Osteoblast (primary cell): ENCODE data around the gene CALN1. TPM values are rescaled to one million over a fixed set of nuclear protein-coding genes. Genes with fewer than 3 reads are reported as not detected.

Experiments used
- DNase-seq: peaks from one replicate; pipeline ENCODE4 v3.0.0; 2011; ENCODE audit warnings: low spot score, mixed read lengths; ENCODE audit not compliant: insufficient read length; ENCODE audit errors: missing footprints
- H2AFZ ChIP-seq: 2 replicates; pipeline ENCODE4 v1.6.0; 2011; ENCODE audit warnings: mild to moderate bottlenecking, low read length
- H3K27ac ChIP-seq: 2 replicates; pipeline ENCODE4 v1.5.1; 2011; ENCODE audit warnings: mild to moderate bottlenecking, low read depth, low read length, moderate library complexity
- H3K27me3 ChIP-seq: 2 replicates; pipeline ENCODE4 v1.6.0; 2012; ENCODE audit warnings: mild to moderate bottlenecking, control low read depth, inconsistent platforms, low read length, moderate library complexity; ENCODE audit not compliant: insufficient read depth
- H3K36me3 ChIP-seq: 2 replicates; pipeline ENCODE4 v1.5.1; 2011; ENCODE audit warnings: mild to moderate bottlenecking, low read length, control low read depth, moderate library complexity; ENCODE audit not compliant: insufficient read depth
- H3K4me1 ChIP-seq: 2 replicates; pipeline ENCODE4 v1.5.1; 2011; ENCODE audit warnings: mild to moderate bottlenecking, low read length, control low read depth, moderate library complexity; ENCODE audit not compliant: insufficient read depth
- H3K4me2 ChIP-seq: 2 replicates; pipeline ENCODE4 v1.6.0; 2011; ENCODE audit warnings: mild to moderate bottlenecking, low read length; ENCODE audit not compliant: insufficient read depth
- H3K4me3 ChIP-seq: fragments of 200-600 bp; sonication (generic); 3 replicates; pipeline ENCODE4 v1.5.1; 2012; ENCODE audit warnings: mild to moderate bottlenecking, low read length, inconsistent platforms; ENCODE audit not compliant: insufficient read depth
- H3K79me2 ChIP-seq: 2 replicates; pipeline ENCODE4 v1.6.0; 2012; ENCODE audit warnings: mild to moderate bottlenecking, low read length, control low read depth, inconsistent platforms; ENCODE audit not compliant: insufficient read depth
- H3K9me3 ChIP-seq: 2 replicates; pipeline ENCODE4 v1.5.1; 2011; ENCODE audit warnings: low read depth, low read length, control low read depth
- H4K20me1 ChIP-seq: 2 replicates; pipeline ENCODE4 v1.6.0; 2012; ENCODE audit warnings: mild to moderate bottlenecking, low read length, control low read depth; ENCODE audit not compliant: insufficient read depth
- total RNA-seq: library from RNA; depleted of rRNA; stranded (reverse); fragments of >200 nt; gene quantifications from 2 replicates; pipeline ENCODE4 v1.2.3, GENCODE V29; 2012
- TF ChIP-seq, protein P1 (sequence below): IDR thresholded peaks from 2 replicates; pipeline ENCODE4 v1.5.1; 2011; ENCODE audit warnings: mild to moderate bottlenecking, low read depth, low read length, moderate library complexity; ENCODE audit errors: extremely low read depth

CALN1 gene
- total RNA-seq, 1 donor: not detected

DNA sequence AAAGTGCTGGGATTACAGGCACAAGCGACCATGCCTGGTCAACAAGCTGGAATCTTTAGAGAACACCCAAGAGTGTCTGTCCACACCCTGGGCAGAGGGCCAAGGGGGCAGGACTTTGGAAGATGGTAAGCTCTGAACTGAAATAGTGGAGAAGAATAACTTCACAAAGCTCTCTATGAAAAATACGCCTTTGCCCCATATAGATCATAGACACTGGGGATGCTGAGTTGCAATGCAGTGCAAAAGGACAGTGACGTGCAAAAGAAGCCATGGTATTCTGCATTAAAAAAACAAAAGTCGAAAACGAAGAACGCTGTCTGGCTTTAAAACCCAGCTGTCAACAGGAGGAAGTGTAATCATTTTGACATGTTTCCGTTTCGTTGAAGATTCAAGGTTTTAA lies 353.6 kb downstream of the CALN1 start:
- TF ChIP-seq, protein P1, sequence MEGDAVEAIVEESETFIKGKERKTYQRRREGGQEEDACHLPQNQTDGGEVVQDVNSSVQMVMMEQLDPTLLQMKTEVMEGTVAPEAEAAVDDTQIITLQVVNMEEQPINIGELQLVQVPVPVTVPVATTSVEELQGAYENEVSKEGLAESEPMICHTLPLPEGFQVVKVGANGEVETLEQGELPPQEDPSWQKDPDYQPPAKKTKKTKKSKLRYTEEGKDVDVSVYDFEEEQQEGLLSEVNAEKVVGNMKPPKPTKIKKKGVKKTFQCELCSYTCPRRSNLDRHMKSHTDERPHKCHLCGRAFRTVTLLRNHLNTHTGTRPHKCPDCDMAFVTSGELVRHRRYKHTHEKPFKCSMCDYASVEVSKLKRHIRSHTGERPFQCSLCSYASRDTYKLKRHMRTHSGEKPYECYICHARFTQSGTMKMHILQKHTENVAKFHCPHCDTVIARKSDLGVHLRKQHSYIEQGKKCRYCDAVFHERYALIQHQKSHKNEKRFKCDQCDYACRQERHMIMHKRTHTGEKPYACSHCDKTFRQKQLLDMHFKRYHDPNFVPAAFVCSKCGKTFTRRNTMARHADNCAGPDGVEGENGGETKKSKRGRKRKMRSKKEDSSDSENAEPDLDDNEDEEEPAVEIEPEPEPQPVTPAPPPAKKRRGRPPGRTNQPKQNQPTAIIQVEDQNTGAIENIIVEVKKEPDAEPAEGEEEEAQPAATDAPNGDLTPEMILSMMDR: no peak
- H2AFZ ChIP-seq: no peak overlapping the region
- no peaks in the 10 kb centered on the region for H4K20me1 ChIP-seq
- H3K9me3 ChIP-seq: no peaks in the 10 kb centered on the region
- no peaks in the 10 kb centered on the region for H3K79me2 ChIP-seq
- H3K4me2 ChIP-seq: no peak overlapping the region
- no peaks in the 10 kb centered on the region for H3K27me3 ChIP-seq
- H3K4me3 ChIP-seq: no peak overlapping the region
- no peaks in the 10 kb centered on the region for H3K4me1 ChIP-seq
- H3K27ac ChIP-seq: no peak overlapping the region
- no peak for DNase-seq
- H3K36me3 ChIP-seq: no peaks in the 10 kb centered on the region

DNA sequence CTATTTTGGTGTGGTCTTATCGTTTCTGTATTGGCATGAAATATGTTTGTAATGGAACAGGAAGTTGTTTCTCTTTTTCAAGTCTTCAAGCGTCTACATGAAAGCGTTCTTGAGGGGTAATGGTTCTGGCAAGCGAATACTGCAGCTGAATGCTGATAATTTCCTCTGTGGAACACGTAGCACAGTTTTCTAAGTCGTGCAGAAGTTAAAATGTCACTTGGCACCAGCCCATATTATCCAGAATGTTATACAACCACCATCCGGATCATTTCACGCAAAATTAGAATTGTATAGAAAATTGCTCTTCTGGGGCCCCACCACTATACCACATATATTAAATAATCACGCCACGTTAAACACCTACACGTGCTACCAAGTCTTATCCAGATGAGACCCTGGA lies 354.3 kb downstream of the CALN1 start:
- H3K4me3 ChIP-seq: no peak overlapping the region
- TF ChIP-seq, protein P1: no peak
- H2AFZ ChIP-seq: no peak overlapping the region
- H3K4me2 ChIP-seq: no peak overlapping the region
- H3K9me3 ChIP-seq: no peaks in the 10 kb centered on the region
- no peaks in the 10 kb centered on the region for H3K36me3 ChIP-seq
- H3K4me1 ChIP-seq: no peaks in the 10 kb centered on the region
- no peaks in the 10 kb centered on the region for H3K27me3 ChIP-seq
- H3K27ac ChIP-seq: no peak overlapping the region
- DNase-seq: no peak
- no peaks in the 10 kb centered on the region for H3K79me2 ChIP-seq
- H4K20me1 ChIP-seq: no peaks in the 10 kb centered on the region

DNA sequence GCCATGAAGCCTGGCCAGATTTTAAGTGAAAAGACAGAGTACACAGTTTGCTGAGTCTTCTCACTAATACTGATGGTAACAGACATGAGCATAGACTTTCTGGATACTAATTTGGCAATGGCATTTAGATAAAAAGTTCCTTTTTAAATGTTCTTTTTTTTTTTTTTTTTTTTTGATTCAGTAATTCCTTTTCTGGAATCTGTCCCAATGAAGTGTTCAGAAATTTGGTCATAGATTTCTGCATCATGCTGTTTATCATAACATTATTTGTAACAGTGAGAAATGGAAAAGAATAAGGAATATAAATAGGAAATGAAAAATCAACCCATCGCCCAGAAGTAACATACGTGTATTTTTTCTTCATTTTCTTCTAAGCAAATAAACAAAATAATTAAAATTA lies 354.9 kb downstream of the CALN1 start:
- no peak for DNase-seq
- no peaks in the 10 kb centered on the region for H3K4me1 ChIP-seq
- no peak overlapping the region for H3K4me2 ChIP-seq
- TF ChIP-seq, protein P1: no peak
- H4K20me1 ChIP-seq: no peaks in the 10 kb centered on the region
- no peaks in the 10 kb centered on the region for H3K79me2 ChIP-seq
- no peaks in the 10 kb centered on the region for H3K27me3 ChIP-seq
- no peaks in the 10 kb centered on the region for H3K36me3 ChIP-seq
- H2AFZ ChIP-seq: no peak overlapping the region
- H3K4me3 ChIP-seq: no peak overlapping the region
- H3K9me3 ChIP-seq: no peaks in the 10 kb centered on the region
- H3K27ac ChIP-seq: no peak overlapping the region

DNA sequence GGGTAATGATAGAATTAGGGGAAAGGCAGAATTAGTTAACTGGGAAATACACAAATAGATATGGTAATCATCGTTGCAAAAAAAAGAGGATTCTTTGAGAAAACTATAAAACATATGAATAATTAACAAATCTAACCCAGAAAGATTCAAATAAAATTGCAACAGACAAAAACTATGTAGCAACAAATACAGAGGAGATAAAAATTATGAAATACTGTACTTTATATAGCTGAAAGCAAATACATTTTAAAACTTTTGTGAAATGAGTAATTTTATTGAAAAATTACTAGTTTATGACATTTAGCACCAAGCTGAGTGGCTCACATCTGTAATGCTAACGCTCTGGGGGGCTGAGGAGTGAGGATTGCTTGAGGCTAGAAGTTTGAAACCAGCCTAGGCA lies 356.7 kb downstream of the CALN1 start:
- H3K79me2 ChIP-seq: no peaks in the 10 kb centered on the region
- no peak for DNase-seq
- H3K36me3 ChIP-seq: no peaks in the 10 kb centered on the region
- H4K20me1 ChIP-seq: no peaks in the 10 kb centered on the region
- H3K4me2 ChIP-seq: no peak overlapping the region
- no peak overlapping the region for H2AFZ ChIP-seq
- no peak overlapping the region for H3K27ac ChIP-seq
- H3K9me3 ChIP-seq: no peaks in the 10 kb centered on the region
- H3K4me1 ChIP-seq: no peaks in the 10 kb centered on the region
- H3K4me3 ChIP-seq: no peak overlapping the region
- TF ChIP-seq, protein P1: no peak
- H3K27me3 ChIP-seq: no peaks in the 10 kb centered on the region
